Heart left ventricle (tissue), 16 donors: Measurements from ENCODE around the gene SNRPD2. TPM values are rescaled to one million over a fixed set of nuclear protein-coding genes. Genes with fewer than 3 reads are reported as not detected.
A peak's percentile ranks its signal among the peaks of the same experiment; 100 is the strongest.

Experiments used
- ATAC-seq, 4 donors: fragments of 200-7000 bp; cut with Tn5 transposase; one replicate each; pipeline ENCODE4 v1.9.1; 2020 to 2022; ENCODE audit warnings: moderate library complexity in 4 of 4, mild to moderate bottlenecking in 3 of 4, moderate number of reproducible peaks in 1 of 4
- DNase-seq, 5 donors: peaks; one replicate each; pipeline ENCODE4 v3.0.0-alpha.2; 2020
- H3K27ac ChIP-seq, 12 donors: fragments of 200-600 bp; sonication (generic) in 4 of 12; one replicate each; pipeline versions ENCODE4 v1.5.0 to v1.8.0; 2016 to 2022; ENCODE audit warnings: mild to moderate bottlenecking in 2 of 12
- H3K27me3 ChIP-seq, 9 donors: fragments of 200-600 bp; sonication (generic) in 2 of 9; one replicate each; pipeline versions ENCODE4 v1.5.1 to v1.8.0; 2016 to 2022; ENCODE audit warnings: mild to moderate bottlenecking in 3 of 9
- H3K36me3 ChIP-seq, 9 donors: fragments of 200-600 bp; sonication (generic) in 2 of 9; one replicate each; pipeline versions ENCODE4 v1.5.0 to v1.8.0; 2018 to 2022; ENCODE audit warnings: mild to moderate bottlenecking in 2 of 9
- H3K4me1 ChIP-seq, 12 donors: fragments of 200-600 bp; sonication (generic) in 4 of 12; one replicate each; pipeline versions ENCODE4 v1.5.0 to v1.8.0; 2016 to 2022; ENCODE audit warnings: mild to moderate bottlenecking in 3 of 12
- H3K4me3 ChIP-seq, 12 donors: fragments of 200-600 bp; sonication (generic) in 4 of 12; one replicate each; pipeline versions ENCODE4 v1.5.0 to v1.8.0; 2017 to 2022; ENCODE audit warnings: mild to moderate bottlenecking in 9 of 12, moderate library complexity in 4 of 12
- H3K9me3 ChIP-seq, 12 donors: fragments of 200-600 bp; sonication (generic) in 4 of 12; one replicate each; pipeline versions ENCODE4 v1.5.0 to v1.8.0; 2016 to 2022; ENCODE audit warnings: mild to moderate bottlenecking in 1 of 12
- POLR2A ChIP-seq, 2 donors: fragments of 450-650 bp; IDR thresholded peaks; one replicate each; pipeline ENCODE4 v1.6.1; 2017; ENCODE audit warnings: antibody characterized with exemption in 2 of 2, mild to moderate bottlenecking in 2 of 2, moderate library complexity in 2 of 2
- WGBS, 4 donors: extraction: QIAGEN DNeasy Blood & Tissue Kit in 2 of 4; methylation state at CpG; one replicate each; pipeline versions ENCODE4 v1.1.5 to v1.1.7; 2013 to 2018; 5-methylcytosine and 5-hydroxymethylcytosine counted together
- intact Hi-C, 10 donors: fragments of 100-400 bp; cut with DNase I; formaldehyde crosslinking; loops; one replicate each; pipeline versions ENCODE4 v1.11.1 to v1.14.2; 2022
- polyA plus RNA-seq, 2 donors: library from polyadenylated mRNA; stranded (reverse); fragments of 200-250 nt; gene quantifications; one replicate each; pipeline ENCODE4 v1.2.3, GENCODE V29; 2013
- total RNA-seq, 9 donors: library from RNA; depleted of rRNA in 2 of 9; stranded (reverse); fragments of >200 nt in 2 of 9; fragmentation: NEBNext Ultra II Directional in 3 of 9; extraction: Animal tissue kit (Norgen Biotek cat#: 25700) in 3 of 9; gene quantifications; one replicate each; pipeline versions ENCODE4 v1.1.0 to v1.2.4, GENCODE V29; 2016 to 2023
- TF ChIP-seq, protein P1 (sequence below), 12 donors: fragments of 200-600 bp; sonication (generic) in 4 of 12; IDR thresholded peaks; one replicate each; pipeline versions ENCODE4 v1.5.0 to v1.8.0; 2018 to 2022; ENCODE audit warnings: antibody characterized with exemption in 12 of 12, mild to moderate bottlenecking in 5 of 12
- donor health status: ischemic (EF 13 %, LVEDD 7.1; RV severe dilation, severe dysfunction).
- donor health status: healthy with polysubstance abuse.
- donor health status: DM: no; HTN: yes; CAD: no.
- donor health status: DM: no; HTN: no; CAD: no.
- donor health status: ischemic (EF 25% LVEDD 6.9; RV normal size, moderate dysfunction).
- donor health status: ischemic (EF 25% LVEDD 5.7; RV mildly dilated, moderate dysfunction).
- donor health status: healthy.
- donor health status: DM: yes; HTN: yes; CAD: no.
- donor health status: ischemic (EF 35%, LVEDD 5.7; RV mildly dilated, moderate dysfunction).
- donor health status: nonischemic (EF 11% LVEDD 7.7; RV severe dilation, severe dysfunction).
- donor health status: DM: yes; HTN: yes; CAD: no.
- donor health status: PGD.
- donor health status: ischemic (EF 29% LVEDD 5.4; RV normal size, mild dysfunction).
- donor health status: nonischemic (EF 23%, LVEDD 6.1; RV moderate dilation, normal function).

SNRPD2 gene
- total and polyA plus RNA-seq, 11 donors: 149 to 343 (median 249) TPM

DNA sequence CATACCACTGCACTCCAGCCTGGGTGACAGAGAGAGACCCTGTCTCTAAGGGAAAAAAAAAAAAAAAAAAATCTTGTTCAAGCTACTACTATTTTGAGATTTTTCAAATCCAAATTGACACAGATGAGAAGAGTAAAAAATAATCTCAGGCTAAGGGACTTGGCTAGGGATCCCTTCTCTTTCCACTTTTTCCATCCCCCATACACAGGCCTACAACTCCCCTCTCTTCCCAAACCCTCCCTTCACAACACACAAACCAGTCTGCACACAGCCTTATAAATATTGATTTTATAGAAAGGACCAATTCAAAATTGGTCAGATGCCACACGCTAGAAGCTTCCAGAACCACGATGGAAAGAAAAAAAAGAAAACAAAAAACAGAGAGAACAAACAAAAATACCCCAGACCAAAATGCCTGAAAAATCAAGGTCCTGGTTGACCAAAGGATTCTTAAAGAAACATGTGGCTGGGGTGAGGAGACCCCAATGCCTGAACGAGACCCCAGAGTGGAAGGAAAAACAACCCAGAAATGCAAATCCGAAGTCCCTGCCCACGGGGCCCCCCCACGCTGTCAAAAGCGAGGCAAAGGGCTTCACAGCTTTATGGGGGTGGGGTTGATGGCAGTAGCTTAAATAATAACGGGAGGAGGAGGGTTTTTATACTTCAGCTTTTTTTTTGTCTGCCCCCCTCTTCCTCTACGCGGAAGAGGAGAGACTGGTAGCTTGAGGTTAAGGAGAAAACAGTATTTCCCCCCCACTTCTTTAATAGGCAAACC lies 18.8 kb upstream of the SNRPD2 start:
- WGBS, 4 donors: 70 to 74% (median 72%) methylated on average over 10 of the region's 10 CpGs
- Histone ChIP-seq H3K4me3 (no peak overlapping the region), H3K36me3 (peaks cover 0 to 33% (median 20%) of the 10 kb centered on the region in 9 donors), H3K27ac (peak overlapping the region in 1 of 12 donors; percentile 55), H3K9me3 (no peaks in the 10 kb centered on the region), H3K4me1 (peaks cover 0 to 17% (median 1%) of the 10 kb centered on the region in 12 donors), H3K27me3 (no peaks in the 10 kb centered on the region)
- DNase-seq (no peak), ATAC-seq (no peak)
- intact Hi-C loops: loop anchor here in 1 of 10 donors (10.0 kb wide), 1 partner anchor 54 kb away; the partner anchor contains the start of gene SIX5
- TF ChIP-seq, protein P1, sequence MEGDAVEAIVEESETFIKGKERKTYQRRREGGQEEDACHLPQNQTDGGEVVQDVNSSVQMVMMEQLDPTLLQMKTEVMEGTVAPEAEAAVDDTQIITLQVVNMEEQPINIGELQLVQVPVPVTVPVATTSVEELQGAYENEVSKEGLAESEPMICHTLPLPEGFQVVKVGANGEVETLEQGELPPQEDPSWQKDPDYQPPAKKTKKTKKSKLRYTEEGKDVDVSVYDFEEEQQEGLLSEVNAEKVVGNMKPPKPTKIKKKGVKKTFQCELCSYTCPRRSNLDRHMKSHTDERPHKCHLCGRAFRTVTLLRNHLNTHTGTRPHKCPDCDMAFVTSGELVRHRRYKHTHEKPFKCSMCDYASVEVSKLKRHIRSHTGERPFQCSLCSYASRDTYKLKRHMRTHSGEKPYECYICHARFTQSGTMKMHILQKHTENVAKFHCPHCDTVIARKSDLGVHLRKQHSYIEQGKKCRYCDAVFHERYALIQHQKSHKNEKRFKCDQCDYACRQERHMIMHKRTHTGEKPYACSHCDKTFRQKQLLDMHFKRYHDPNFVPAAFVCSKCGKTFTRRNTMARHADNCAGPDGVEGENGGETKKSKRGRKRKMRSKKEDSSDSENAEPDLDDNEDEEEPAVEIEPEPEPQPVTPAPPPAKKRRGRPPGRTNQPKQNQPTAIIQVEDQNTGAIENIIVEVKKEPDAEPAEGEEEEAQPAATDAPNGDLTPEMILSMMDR (IDR thresholded peaks at IDR 0.05): no peak
- TF ChIP-seq POLR2A (IDR thresholded peaks at IDR 0.05): no peak

DNA sequence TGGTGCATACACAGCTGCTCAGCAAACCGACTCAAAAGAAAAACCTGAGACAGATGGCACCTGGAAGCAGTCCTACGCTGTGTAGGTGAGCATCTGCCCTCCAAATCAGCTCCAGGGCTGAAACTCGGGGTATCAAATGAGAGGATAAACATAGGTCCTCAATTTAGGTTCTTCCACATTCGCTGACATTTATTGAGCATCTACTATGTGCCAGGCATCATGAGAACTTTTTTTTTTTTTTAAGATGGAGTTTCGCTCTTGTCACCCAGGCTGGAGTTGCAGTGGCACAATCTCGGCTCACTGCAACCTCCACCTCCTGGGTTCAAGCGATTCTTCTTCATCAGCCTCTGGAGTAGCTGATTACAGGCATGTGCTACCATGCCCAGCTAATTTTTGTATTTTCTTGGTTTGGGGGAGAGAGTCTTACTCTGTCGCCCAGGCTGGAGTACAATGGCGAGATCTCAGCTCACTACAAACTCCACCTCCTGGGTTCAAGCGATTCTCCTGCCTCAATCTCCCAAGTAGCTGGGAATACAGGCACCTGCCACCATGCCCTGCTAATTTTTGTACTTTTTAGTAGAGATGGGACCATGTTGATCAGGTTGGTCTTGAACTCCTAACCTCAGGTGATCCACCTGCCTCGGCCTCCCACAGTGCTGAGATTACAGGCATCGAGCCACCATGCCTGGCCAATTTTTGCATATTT lies 14.1 kb upstream of the SNRPD2 start:
- 92 to 97% (median 94%) methylated on average over 11 to 12 of the region's 12 CpGs for WGBS, 4 donors
- no peak overlapping the region for H3K27ac ChIP-seq
- H3K36me3 ChIP-seq: peaks cover 0 to 22% (median 14%) of the 10 kb centered on the region in 9 donors
- TF ChIP-seq, protein P1 (IDR thresholded peaks at IDR 0.05): no peak
- TF ChIP-seq POLR2A (IDR thresholded peaks at IDR 0.05): no peak
- H3K9me3 ChIP-seq: no peaks in the 10 kb centered on the region
- H3K4me3 ChIP-seq: no peak overlapping the region
- intact Hi-C loops: no loop called here
- H3K4me1 ChIP-seq: peaks cover 0 to 13% (median 0%) of the 10 kb centered on the region in 12 donors
- ATAC-seq (no peak), DNase-seq (no peak)
- no peaks in the 10 kb centered on the region for H3K27me3 ChIP-seq

DNA sequence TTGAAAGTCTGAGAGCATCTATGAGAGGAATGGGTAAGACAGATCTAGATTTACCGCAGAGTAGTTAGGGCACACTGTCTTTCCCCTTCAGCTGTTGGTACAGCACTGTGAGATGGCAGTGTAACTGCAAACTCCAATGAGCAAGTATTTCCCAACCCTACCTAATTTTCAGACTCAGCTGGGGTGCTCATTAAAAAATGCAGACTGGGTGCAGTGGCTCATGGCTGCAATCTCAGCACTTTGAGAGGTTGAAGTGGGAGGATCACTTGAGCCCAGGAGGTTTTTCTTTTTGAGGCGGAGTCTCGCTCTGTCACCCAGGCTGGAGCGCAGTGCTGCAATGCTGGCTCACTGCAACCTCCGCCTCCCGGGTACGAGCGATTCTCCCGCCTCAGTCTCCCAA lies 13.4 kb upstream of the SNRPD2 start:
- peaks cover 0 to 18% (median 11%) of the 10 kb centered on the region in 9 donors for H3K36me3 ChIP-seq
- DNase-seq (no peak), ATAC-seq (no peak)
- H3K4me1 ChIP-seq: peaks cover 0 to 7% (median 0%) of the 10 kb centered on the region in 12 donors
- intact Hi-C loops: no loop called here
- H3K9me3 ChIP-seq: no peaks in the 10 kb centered on the region
- WGBS, 4 donors: 91 to 97% (median 95%) methylated on average over 9 of the region's 9 CpGs
- TF ChIP-seq POLR2A (IDR thresholded peaks at IDR 0.05): no peak
- TF ChIP-seq, protein P1 (IDR thresholded peaks at IDR 0.05): no peak
- no peaks in the 10 kb centered on the region for H3K27me3 ChIP-seq
- no peak overlapping the region for H3K27ac ChIP-seq
- H3K4me3 ChIP-seq: no peak overlapping the region

DNA sequence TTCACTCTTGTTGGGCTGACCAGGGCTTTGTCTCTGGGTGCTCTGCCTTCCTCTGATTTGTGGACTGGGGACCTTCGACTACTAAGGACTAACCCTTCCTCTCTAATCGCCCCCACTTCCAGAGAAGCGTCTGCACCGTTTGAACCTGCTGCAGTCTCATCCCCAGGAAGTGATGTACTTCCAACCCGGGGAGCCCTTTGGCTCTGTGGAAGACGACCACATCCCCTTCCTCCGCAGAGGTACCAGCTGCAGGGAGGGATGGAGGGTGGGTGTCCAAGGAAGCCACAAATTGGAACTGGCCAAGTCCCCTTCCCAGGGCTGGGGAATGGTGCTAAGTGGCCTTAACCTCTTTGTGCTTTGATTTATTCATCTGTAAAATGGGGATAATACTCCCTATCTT lies 9.9 kb upstream of the SNRPD2 start:
- intact Hi-C loops: no loop called here

More for the DNA sequence above, 9.9 kb upstream of the SNRPD2 start:
- no peaks in the 10 kb centered on the region for H3K9me3 ChIP-seq
- no peak overlapping the region for H3K27ac ChIP-seq
- peaks cover 0 to 1% (median 0%) of the 10 kb centered on the region in 12 donors for H3K4me1 ChIP-seq
- 61 to 74% (median 68%) methylated on average over 6 to 7 of the region's 7 CpGs for WGBS, 4 donors
- no peaks in the 10 kb centered on the region for H3K27me3 ChIP-seq
- H3K36me3 ChIP-seq: peaks cover 0 to 18% (median 11%) of the 10 kb centered on the region in 9 donors
- no peak for ATAC-seq
- TF ChIP-seq, protein P1 (IDR thresholded peaks at IDR 0.05): no peak
- TF ChIP-seq POLR2A (IDR thresholded peaks at IDR 0.05): no peak
- H3K4me3 ChIP-seq: no peak overlapping the region
- DNase-seq: no peak
